Left hindlimb (tissue), 1 donor: ENCODE results near the gene CD180.
A peak's percentile ranks its signal among the peaks of the same experiment; 100 is the strongest.
"Not testable (repeated sequence)": the region's sequence is repeated elsewhere in the genome, so short reads cannot be mapped to it uniquely, and the experiment has no call there.

Experiments
- DNase-seq: peaks from one replicate; pipeline ENCODE4 v3.0.0-alpha.2; 2018

Gene CD180

GRCh38 chr5:67187006-67187715 lies 9.4 kb downstream of the CD180 start:
- no peak for DNase-seq

- no peak for DNase-seq
Measured at GRCh38 chr5:67183859-67184258, 12.7 kb downstream of the CD180 start.

- DNase-seq, result peak; percentile 62
Measured at GRCh38 chr5:67182301-67182790, 14.3 kb downstream of the CD180 start.

- no peak for DNase-seq
Measured at GRCh38 chr5:67181648-67182221, 14.9 kb downstream of the CD180 start.

DNA sequence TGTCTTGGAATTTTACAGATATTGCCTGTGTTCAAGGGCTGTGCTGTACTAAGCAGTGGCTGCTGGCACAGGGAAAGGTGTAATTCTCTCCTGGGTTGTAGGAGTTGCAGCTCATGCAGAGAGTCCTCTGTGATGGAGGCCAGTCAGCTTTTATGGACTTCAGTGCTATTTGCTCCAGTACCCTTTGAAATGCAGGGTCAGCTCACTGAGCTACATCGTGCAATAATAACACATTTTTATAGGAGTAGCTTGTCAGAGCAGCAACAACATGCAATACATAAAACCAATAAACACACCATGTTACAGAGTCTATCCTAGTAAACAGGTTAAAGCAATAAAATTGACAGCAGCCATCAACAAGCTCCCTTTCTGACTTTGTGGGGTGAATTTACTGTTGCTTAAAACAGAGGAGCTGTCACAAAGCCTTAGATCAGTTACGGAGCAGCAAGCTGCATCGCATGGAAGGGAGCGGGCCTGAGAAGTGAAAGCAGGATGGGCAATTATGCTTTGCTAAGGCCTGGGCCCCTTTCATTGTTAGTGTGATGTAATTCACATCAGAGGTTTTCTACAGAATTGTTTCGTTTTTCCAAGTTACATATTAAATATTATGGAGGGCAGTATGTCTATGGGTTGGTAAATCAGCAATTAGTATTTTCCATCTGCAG lies 16.8 kb downstream of the CD180 start:
- no peak for DNase-seq

- no peak for DNase-seq
Measured at GRCh38 chr5:67178966-67179365, 17.6 kb downstream of the CD180 start.

GRCh38 chr5:67178085-67178484 lies 18.5 kb downstream of the CD180 start:
- no peak for DNase-seq

- no peak for DNase-seq
Measured at GRCh38 chr5:67176936-67177335, 19.7 kb downstream of the CD180 start.

GRCh38 chr5:67173959-67174358 lies 22.6 kb downstream of the CD180 start:
- DNase-seq, result no peak

DNA sequence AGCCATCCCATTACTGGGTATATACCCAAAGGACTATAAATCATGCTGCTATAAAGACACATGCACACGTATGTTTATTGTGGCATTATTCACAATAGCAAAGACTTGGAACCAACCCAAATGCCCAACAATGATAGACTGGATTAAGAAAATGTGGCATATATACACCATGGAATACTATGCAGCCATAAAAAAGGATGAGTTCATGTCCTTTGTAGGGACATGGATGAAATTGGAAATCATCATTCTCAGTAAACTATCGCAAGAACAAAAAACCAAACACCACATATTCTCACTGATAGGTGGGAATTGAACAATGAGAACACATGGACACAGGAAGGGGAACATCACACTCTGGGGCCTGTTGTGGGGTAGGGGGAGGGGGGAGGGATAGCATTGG lies 23.2 kb downstream of the CD180 start:
- not testable (repeated sequence) for DNase-seq

DNA sequence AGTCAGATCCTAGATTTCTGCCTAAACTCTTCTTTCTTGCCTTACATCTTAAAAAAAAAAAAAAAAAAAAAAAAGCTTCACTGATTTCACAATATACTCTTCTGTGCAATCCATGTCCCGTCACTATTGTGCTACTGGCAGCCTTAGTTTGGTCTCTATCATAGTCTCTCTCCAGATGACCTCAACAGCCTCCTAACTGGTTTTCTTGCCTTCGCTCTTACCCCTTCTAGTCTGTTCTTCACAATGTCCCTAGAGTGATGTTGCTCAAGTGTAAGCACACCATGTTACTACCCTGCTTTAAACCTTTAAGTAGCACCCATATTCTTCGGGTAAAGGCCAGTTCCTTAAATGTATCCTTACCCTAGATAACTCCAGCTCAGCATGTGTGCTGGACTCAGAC lies 25.8 kb downstream of the CD180 start:
- no peak for DNase-seq

DNA sequence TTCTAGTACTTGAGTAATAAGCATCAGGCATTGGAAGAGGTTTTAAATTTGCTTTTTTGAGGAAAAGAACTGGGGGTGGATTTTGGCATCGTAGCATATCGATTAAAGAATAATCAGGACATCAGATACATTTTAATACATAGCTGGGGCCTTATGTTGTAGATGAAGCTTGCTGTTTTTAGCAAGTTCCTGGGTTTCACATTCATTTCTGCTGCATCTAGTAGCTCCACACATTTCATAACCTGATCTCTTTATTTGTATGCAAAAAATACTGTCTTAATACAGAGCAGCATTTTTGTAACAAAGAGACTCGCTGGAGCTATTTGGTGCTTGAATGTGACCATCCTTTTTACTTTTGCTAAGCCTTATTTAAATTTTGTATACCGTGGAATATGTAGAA lies 28.5 kb downstream of the CD180 start:
- no peak for DNase-seq

- DNase-seq, result no peak
Measured at GRCh38 chr5:67166460-67167285, 29.9 kb downstream of the CD180 start.

DNA sequence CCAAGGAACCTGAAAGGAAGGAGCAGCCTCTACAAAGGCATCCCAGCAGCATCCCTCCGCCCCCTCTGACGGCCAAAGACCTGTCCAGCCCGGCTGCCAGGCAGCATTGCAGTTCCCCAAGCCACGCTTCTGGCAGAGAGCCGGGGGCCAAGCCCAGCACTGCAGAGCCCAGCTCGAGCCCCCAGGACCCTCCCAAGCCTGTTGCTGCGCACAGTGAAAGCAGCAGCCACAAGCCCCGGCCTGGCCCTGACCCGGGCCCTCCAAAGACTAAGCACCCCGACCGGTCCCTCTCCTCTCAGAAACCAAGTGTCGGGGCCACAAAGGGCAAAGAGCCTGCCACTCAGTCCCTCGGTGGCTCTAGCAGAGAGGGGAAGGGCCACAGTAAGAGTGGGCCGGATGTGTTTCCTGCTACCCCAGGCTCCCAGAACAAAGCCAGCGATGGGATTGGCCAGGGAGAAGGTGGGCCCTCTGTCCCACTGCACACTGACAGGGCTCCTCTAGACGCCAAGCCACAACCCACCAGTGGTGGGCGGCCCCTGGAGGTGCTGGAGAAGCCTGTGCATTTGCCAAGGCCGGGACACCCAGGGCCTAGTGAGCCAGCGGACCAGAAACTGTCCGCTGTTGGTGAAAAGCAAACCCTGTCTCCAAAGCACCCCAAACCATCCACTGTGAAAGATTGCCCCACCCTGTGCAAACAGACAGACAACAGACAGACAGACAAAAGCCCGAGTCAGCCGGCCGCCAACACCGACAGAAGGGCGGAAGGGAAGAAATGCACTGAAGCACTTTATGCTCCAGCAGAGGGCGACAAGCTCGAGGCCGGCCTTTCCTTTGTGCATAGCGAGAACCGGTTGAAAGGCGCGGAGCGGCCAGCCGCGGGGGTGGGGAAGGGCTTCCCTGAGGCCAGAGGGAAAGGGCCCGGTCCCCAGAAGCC lies 30.8 kb downstream of the CD180 start:
- peak; percentile 85 for DNase-seq

DNA sequence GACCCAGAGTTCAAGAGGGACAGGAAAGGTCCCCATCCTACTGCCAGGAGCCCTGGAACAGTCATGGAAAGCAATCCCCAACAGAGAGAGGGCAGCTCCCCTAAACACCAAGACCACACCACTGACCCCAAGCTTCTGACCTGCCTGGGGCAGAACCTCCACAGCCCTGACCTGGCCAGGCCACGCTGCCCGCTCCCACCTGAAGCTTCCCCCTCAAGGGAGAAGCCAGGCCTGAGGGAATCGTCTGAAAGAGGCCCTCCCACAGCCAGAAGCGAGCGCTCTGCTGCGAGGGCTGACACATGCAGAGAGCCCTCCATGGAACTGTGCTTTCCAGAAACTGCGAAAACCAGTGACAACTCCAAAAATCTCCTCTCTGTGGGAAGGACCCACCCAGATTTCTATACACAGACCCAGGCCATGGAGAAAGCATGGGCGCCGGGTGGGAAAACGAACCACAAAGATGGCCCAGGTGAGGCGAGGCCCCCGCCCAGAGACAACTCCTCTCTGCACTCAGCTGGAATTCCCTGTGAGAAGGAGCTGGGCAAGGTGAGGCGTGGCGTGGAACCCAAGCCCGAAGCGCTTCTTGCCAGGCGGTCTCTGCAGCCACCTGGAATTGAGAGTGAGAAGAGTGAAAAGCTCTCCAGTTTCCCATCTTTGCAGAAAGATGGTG lies 31.6 kb downstream of the CD180 start:
- no peak for DNase-seq

GRCh38 chr5:67163863-67164595 lies 32.6 kb downstream of the CD180 start:
- no peak for DNase-seq

DNA sequence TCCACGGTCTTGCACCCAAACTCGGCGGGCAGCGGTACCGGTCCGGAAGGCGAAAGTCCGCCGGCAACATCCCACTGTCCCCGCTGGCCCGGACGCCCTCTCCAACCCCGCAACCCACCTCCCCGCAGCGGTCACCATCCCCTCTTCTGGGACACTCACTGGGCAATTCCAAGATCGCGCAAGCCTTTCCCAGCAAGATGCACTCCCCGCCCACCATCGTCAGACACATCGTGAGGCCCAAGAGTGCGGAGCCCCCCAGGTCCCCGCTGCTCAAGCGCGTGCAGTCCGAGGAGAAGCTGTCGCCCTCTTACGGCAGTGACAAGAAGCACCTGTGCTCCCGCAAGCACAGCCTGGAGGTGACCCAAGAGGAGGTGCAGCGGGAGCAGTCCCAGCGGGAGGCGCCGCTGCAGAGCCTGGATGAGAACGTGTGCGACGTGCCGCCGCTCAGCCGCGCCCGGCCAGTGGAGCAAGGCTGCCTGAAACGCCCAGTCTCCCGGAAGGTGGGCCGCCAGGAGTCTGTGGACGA lies 33.3 kb downstream of the CD180 start:
- DNase-seq, result no peak

GRCh38 chr5:67161767-67162166 lies 34.8 kb downstream of the CD180 start:
- no peak for DNase-seq

DNA sequence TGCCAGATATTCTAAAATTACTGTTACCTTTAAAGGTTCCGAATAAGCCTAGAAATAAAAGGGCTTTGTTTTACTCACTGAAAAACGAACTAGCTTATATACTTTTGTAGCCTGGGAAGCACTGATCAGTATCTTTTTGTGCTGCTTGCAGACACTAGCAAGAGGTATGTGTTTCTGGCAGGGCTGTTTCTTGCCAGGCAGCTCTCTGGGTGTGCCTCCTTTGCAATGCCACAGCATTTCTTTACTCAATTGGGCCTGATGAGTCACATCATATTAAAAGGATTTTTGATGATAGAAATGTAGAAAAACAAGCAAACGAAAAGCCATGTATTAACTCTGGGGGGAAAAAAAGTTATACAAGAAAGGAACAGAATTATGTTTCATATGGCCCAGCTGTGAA lies 35.6 kb downstream of the CD180 start:
- DNase-seq, result no peak

DNA sequence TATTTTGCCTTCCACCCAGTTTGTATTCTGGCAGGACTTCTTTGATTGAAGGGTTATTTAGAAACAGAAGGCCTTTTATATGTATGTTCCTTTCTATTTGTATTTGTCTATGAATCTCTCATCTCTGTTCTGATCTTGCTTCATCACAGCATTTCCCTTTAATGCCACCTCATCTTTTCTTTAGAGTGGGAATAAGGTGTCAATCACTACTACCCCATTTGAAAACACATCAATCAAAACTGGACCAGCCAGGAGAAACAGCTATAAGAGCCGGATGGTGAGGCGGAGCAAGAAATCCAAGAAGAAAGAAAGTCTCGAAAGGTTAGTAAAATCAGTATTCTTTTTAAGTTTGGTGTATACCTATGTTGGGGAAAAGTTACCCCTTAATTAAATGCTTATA lies 36.3 kb downstream of the CD180 start:
- no peak for DNase-seq
